Transverse colon (tissue), 3 donors: Measurements from ENCODE around the gene TMUB2.

Experiments used
- EP300 ChIP-seq: sonication (generic); formaldehyde crosslinking; IDR thresholded peaks from one replicate; pipeline ENCODE4 v1.6.1; 2017; ENCODE audit warnings: antibody characterized with exemption, low read depth
- POLR2A ChIP-seq: fragments of 450-650 bp; IDR thresholded peaks from one replicate; pipeline ENCODE4 v1.6.1; 2016; ENCODE audit warnings: antibody characterized with exemption, mild to moderate bottlenecking, moderate library complexity
- TF ChIP-seq, protein P1 (sequence below), 5 experiments: fragments of 200-600 bp in 3 of 5; fragments of 450-650 bp in 2 of 5; sonication (generic) in 3 of 5; IDR thresholded peaks; 1 replicate in 2 of 5; 2 replicates in 3 of 5; pipeline ENCODE4 v1.5.1; 2016 to 2017; ENCODE audit warnings: antibody characterized with exemption in 5 of 5, inconsistent platforms in 3 of 5, mild to moderate bottlenecking in 2 of 5, moderate library complexity in 1 of 5

- TF ChIP-seq EP300 (no peak), POLR2A (no peak)
- TF ChIP-seq, protein P1, sequence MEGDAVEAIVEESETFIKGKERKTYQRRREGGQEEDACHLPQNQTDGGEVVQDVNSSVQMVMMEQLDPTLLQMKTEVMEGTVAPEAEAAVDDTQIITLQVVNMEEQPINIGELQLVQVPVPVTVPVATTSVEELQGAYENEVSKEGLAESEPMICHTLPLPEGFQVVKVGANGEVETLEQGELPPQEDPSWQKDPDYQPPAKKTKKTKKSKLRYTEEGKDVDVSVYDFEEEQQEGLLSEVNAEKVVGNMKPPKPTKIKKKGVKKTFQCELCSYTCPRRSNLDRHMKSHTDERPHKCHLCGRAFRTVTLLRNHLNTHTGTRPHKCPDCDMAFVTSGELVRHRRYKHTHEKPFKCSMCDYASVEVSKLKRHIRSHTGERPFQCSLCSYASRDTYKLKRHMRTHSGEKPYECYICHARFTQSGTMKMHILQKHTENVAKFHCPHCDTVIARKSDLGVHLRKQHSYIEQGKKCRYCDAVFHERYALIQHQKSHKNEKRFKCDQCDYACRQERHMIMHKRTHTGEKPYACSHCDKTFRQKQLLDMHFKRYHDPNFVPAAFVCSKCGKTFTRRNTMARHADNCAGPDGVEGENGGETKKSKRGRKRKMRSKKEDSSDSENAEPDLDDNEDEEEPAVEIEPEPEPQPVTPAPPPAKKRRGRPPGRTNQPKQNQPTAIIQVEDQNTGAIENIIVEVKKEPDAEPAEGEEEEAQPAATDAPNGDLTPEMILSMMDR (IDR thresholded peaks at IDR 0.05), result peak; percentile 94 to 100 (median 99)
Measured at GRCh38 chr17:44210342-44211192, 23.8 kb downstream of the TMUB2 start.
